Natural killer cell (primary cell): ENCODE data around the gene MYZAP. TPM values are rescaled to one million over a fixed set of nuclear protein-coding genes. Genes with fewer than 3 reads are reported as not detected.

Experiments used
- ATAC-seq, 3 donors: fragments of 150-1000 bp in 2 of 3; fragments of 200-7000 bp in 1 of 3; cut with Tn5 transposase; 1 replicate in 1 of 3; 2 replicates in 2 of 3; pipeline ENCODE4 v1.10.0; 2021; ENCODE audit warnings: mild to moderate bottlenecking in 2 of 3, moderate library complexity in 2 of 3
- DNase-seq, 2 donors: peaks; one replicate each; pipeline versions ENCODE4 v3.0.0 to v3.0.0-alpha.2; 2013 to 2021; ENCODE audit warnings: mixed read lengths in 1 of 2
- H3K27ac ChIP-seq: one replicate; pipeline ENCODE4 v1.5.1; 2013; ENCODE audit warnings: mild to moderate bottlenecking, low read length
- H3K27me3 ChIP-seq: one replicate; pipeline ENCODE4 v1.6.1; 2013; ENCODE audit warnings: low read length; ENCODE audit not compliant: control insufficient read depth, insufficient read depth
- H3K36me3 ChIP-seq: one replicate; pipeline ENCODE4 v1.6.1; 2013; ENCODE audit warnings: low read length; ENCODE audit not compliant: control insufficient read depth, insufficient read depth
- H3K4me1 ChIP-seq: one replicate; pipeline ENCODE4 v1.6.1; 2013; ENCODE audit warnings: low read length; ENCODE audit not compliant: control insufficient read depth, insufficient read depth
- H3K4me3 ChIP-seq: one replicate; pipeline ENCODE4 v1.5.1; 2013; ENCODE audit warnings: low read length
- H3K9me3 ChIP-seq: one replicate; pipeline ENCODE4 v1.6.1; 2013; ENCODE audit warnings: low read length; ENCODE audit not compliant: control insufficient read depth, insufficient read depth
- H3K27ac Mint-ChIP-seq, 2 donors: one replicate each; pipeline ENCODE4 v1.8.0; 2022; ENCODE audit warnings: mild to moderate bottlenecking in 2 of 2, mixed read lengths in 2 of 2, moderate library complexity in 1 of 2
- H3K27me3 Mint-ChIP-seq, 2 donors: one replicate each; pipeline ENCODE4 v1.8.0; 2022; ENCODE audit warnings: low read depth in 2 of 2, mixed read lengths in 2 of 2
- H3K36me3 Mint-ChIP-seq: one replicate; pipeline ENCODE4 v1.8.0; 2022; ENCODE audit warnings: mixed read lengths
- H3K4me1 Mint-ChIP-seq, 2 donors: one replicate each; pipeline ENCODE4 v1.8.0; 2022; ENCODE audit warnings: mixed read lengths in 2 of 2
- H3K4me3 Mint-ChIP-seq: one replicate; pipeline ENCODE4 v1.8.0; 2022; ENCODE audit warnings: mild to moderate bottlenecking, moderate library complexity, mixed read lengths
- H3K9me3 Mint-ChIP-seq, 2 donors: one replicate each; pipeline ENCODE4 v1.8.0; 2022; ENCODE audit warnings: mixed read lengths in 2 of 2
- CTCF ChIP-seq: fragments of 200-600 bp; IDR thresholded peaks from one replicate; pipeline ENCODE4 v1.8.0; 2022; ENCODE audit warnings: antibody characterized with exemption
- whole genome bisulfite sequencing: methylation state at CpG from one replicate; pipeline ENCODE4 v1.1.7; 2013; ENCODE audit warnings: missing lambda C conversion rate; ENCODE audit not compliant: insufficient coverage; 5-methylcytosine and 5-hydroxymethylcytosine counted together
- intact Hi-C: fragments of 100-400 bp; cut with micrococcal nuclease; formaldehyde crosslinking; loops from one replicate; pipeline ENCODE4 v1.14.2; 2022
- total RNA-seq, 4 donors: library from RNA; stranded (reverse); fragments of 120-200 nt in 1 of 4; gene quantifications; one replicate each; pipeline versions ENCODE4 v1.2.3 to v1.2.4, GENCODE V29; 2013 to 2022

The MYZAP gene
- total RNA-seq, 3 donors from 2014 or later (not counting 1 experiment from before 2014, with no cell fraction given): not detected

DNA sequence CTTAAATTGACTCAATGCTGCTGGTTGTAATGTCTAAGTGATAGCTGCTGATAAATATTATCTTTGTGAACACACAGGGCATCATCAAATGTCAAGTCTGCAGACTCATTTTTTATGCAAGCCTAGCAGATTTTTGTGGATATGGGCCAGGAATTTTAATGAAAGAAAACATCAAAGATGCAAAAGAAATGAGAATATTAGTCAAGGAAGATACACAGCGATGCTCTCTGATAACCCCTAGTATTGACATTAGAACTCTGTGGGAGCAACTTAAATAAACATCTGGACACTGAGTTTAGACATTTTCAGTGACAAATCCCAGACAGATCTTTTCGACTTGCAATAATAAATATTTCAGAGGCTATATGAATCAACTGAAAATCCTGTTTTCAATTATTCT lies 143.2 kb downstream of the MYZAP start:
- Histone ChIP-seq H3K27ac (no peak overlapping the region), H3K4me3 (no peak overlapping the region), H3K27me3 (no peaks in the 10 kb centered on the region), H3K36me3 (no peaks in the 10 kb centered on the region), H3K4me1 (no peaks in the 10 kb centered on the region), H3K9me3 (no peaks in the 10 kb centered on the region)
- no peak for TF ChIP-seq CTCF
- Mint-ChIP-seq H3K9me3 (no peaks in the 10 kb centered on the region), H3K27ac (no peak overlapping the region), H3K4me3 (no peak overlapping the region), H3K27me3 (no peaks in the 10 kb centered on the region), H3K4me1 (peaks cover 0 to 6% of the 10 kb centered on the region in 2 donors), H3K36me3 (no peaks in the 10 kb centered on the region)
- intact Hi-C loops: no loop called here
- WGBS: 100% methylated on average over 1 of the region's 2 CpGs
- no peak for DNase-seq
- no peak for ATAC-seq

Other genes starting within 250 kb of the MYZAP start
- not detected for gene CGNL1, start 215.4 kb upstream of the MYZAP start, total RNA-seq
- gene POLR2M, start 114.8 kb downstream of the MYZAP start, total RNA-seq: 100 to 1,000 TPM in 1 of 3 donors, 10 to 100 TPM in 2; 74.0 to 109 (median 94.9) TPM